Spleen (tissue), 11 donors: ENCODE measurements around the gene TSPAN10. TPM values are rescaled to one million over a fixed set of nuclear protein-coding genes. Genes with fewer than 3 reads are reported as not detected.

Experiments used
- DNase-seq: peaks from one replicate; pipeline ENCODE4 v3.0.0-alpha.2; 2020
- H3K27ac ChIP-seq, 8 donors: fragments of 200-600 bp; sonication (generic) in 7 of 8; 1 replicate in 4 of 8; 2 replicates in 4 of 8; pipeline versions ENCODE4 v1.5.0 to v1.8.0; 2016 to 2021; ENCODE audit warnings: inconsistent platforms in 4 of 8, mild to moderate bottlenecking in 4 of 8, moderate library complexity in 1 of 8
- H3K27me3 ChIP-seq, 7 donors: fragments of 200-600 bp; sonication (generic) in 6 of 7; replicated peaks in 1 of 7; 1 replicate in 4 of 7; 2 replicates in 3 of 7; pipeline versions ENCODE4 v1.5.0 to v1.8.0; 2016 to 2021; ENCODE audit warnings: inconsistent platforms in 3 of 7, mild to moderate bottlenecking in 1 of 7
- H3K36me3 ChIP-seq, 6 donors: fragments of 200-600 bp; sonication (generic) in 5 of 6; 1 replicate in 4 of 6; 2 replicates in 2 of 6; pipeline versions ENCODE4 v1.5.0 to v1.8.0; 2016 to 2021; ENCODE audit warnings: inconsistent platforms in 2 of 6
- H3K4me1 ChIP-seq, 6 donors: fragments of 200-600 bp; sonication (generic) in 5 of 6; 1 replicate in 3 of 6; 2 replicates in 3 of 6; pipeline versions ENCODE4 v1.5.0 to v1.8.0; 2016 to 2021; ENCODE audit warnings: inconsistent platforms in 3 of 6
- H3K4me3 ChIP-seq, 8 donors: fragments of 200-600 bp; sonication (generic) in 7 of 8; 1 replicate in 4 of 8; 2 replicates in 4 of 8; pipeline versions ENCODE4 v1.5.0 to v1.8.0; 2016 to 2021; ENCODE audit warnings: inconsistent platforms in 4 of 8, mild to moderate bottlenecking in 4 of 8, moderate library complexity in 2 of 8
- H3K9me3 ChIP-seq, 8 donors: fragments of 200-600 bp; sonication (generic) in 7 of 8; 1 replicate in 4 of 8; 2 replicates in 4 of 8; pipeline versions ENCODE4 v1.5.0 to v1.8.0; 2016 to 2021; ENCODE audit warnings: inconsistent platforms in 4 of 8
- POLR2A ChIP-seq, 3 donors: fragments of 450-650 bp; IDR thresholded peaks; one replicate each; pipeline ENCODE4 v1.5.1; 2017; ENCODE audit warnings: antibody characterized with exemption in 3 of 3, mild to moderate bottlenecking in 1 of 3
- POLR2AphosphoS5 ChIP-seq, 3 donors: sonication (generic); formaldehyde crosslinking; IDR thresholded peaks; one replicate each; pipeline ENCODE4 v1.5.1; 2017; ENCODE audit warnings: antibody characterized with exemption in 3 of 3
- WGBS, 5 donors: extraction: QIAGEN DNeasy Blood & Tissue Kit in 3 of 5; methylation state at CpG; one replicate each; pipeline versions ENCODE4 v1.1.5 to v1.1.7; 2013 to 2018; 5-methylcytosine and 5-hydroxymethylcytosine counted together
- intact Hi-C: fragments of 100-400 bp; cut with DNase I; formaldehyde crosslinking; loops from one replicate; pipeline ENCODE4 v1.15.0; 2023; ENCODE audit warnings: low total_unique reads
- polyA plus RNA-seq, 3 donors: library from polyadenylated mRNA; stranded (reverse); fragments of 200-250 nt; gene quantifications; one replicate each; pipeline ENCODE4 v1.2.1, GENCODE V29; 2013
- total RNA-seq, 7 donors: library from RNA; depleted of rRNA in 3 of 7; stranded (reverse); fragments of >200 nt in 3 of 7; fragmentation: NEBNext Ultra II Directional in 4 of 7; extraction: Animal tissue kit (Norgen Biotek cat#: 25700) in 4 of 7; gene quantifications; one replicate each; pipeline versions ENCODE4 v1.1.0 to v1.2.1, GENCODE V29; 2016 to 2021
- TF ChIP-seq, protein P1 (sequence below), 11 experiments: fragments of 200-600 bp in 7 of 11; fragments of 450-650 bp in 4 of 11; sonication (generic) in 4 of 11; IDR thresholded peaks in 8 of 11; conservative IDR thresholded peaks in 3 of 11; 1 replicate in 7 of 11; 2 replicates in 4 of 11; pipeline versions ENCODE4 v1.4.0 to v1.8.0; 2016 to 2021; ENCODE audit warnings: antibody characterized with exemption in 11 of 11, inconsistent platforms in 4 of 11, mild to moderate bottlenecking in 1 of 11
- donor health status: healthy with polysubstance abuse.
- donor health status: DM: no; HTN: no; CAD: no; lungs with moderate emphysema.
- donor health status: DM: no; HTN: no; CAD: no.
- donor health status: Bipolar disorder and iron deficiency.
- donor health status: healthy.
- donor health status: DM: no; HTN: no; CAD: no.
- donor health status: DM: yes; HTN: yes; CAD: no.

TSPAN10 gene
- total and polyA plus RNA-seq, 10 donors: 0.37 to 3.0 (median 1.1) TPM; not detected in 2

DNA sequence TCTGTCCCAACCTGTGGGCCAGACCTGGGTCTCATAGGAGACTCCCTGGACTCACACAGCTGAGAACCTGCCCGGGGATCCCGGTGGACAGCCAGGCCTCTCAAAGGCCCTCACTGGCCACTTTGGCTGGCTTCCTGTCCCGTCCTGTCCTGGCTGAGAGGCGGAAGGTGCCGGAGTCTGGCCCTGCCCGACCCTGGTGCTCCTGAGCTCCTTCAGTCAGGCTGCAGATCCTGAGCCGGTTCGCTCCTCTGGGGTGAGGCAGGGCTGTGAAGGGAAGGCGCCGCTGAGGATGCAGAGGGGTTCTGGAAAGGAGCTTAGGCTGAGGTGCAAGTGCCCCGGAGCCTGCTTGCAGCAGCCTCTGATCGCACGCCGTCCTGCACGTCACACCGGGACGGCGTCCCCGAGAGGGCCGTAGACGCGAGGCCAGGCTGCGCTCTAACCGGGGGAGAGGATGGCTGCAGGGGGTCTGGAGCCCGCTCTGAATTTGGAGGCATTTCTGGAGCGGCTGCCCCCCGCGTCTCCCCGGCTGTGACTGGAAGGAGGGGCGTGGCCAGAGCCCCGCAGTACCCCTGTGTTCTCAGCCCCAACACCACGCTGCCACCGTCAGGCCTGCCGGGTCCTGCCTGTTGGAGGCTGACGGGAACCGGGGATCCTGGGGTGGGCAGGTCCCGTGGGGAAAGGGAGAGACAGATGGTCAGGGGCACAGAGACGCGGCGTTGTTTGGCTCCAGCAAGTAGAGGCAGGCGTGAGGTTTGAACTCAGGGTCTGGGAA lies 51.0 kb downstream of the TSPAN10 start:
- Histone ChIP-seq H3K27ac (no peak overlapping the region), H3K27me3 (no peaks in the 10 kb centered on the region), H3K4me1 (peaks cover 11 to 42% (median 26%) of the 10 kb centered on the region in 6 donors), H3K4me3 (no peak overlapping the region), H3K36me3 (peaks cover 0 to 81% (median 73%) of the 10 kb centered on the region in 6 donors), H3K9me3 (no peaks in the 10 kb centered on the region)
- TF ChIP-seq POLR2A (IDR thresholded peaks at IDR 0.05) (no peak), POLR2AphosphoS5 (IDR thresholded peaks at IDR 0.05) (peak in 1 of 3 donors; percentile 33)
- TF ChIP-seq, protein P1, sequence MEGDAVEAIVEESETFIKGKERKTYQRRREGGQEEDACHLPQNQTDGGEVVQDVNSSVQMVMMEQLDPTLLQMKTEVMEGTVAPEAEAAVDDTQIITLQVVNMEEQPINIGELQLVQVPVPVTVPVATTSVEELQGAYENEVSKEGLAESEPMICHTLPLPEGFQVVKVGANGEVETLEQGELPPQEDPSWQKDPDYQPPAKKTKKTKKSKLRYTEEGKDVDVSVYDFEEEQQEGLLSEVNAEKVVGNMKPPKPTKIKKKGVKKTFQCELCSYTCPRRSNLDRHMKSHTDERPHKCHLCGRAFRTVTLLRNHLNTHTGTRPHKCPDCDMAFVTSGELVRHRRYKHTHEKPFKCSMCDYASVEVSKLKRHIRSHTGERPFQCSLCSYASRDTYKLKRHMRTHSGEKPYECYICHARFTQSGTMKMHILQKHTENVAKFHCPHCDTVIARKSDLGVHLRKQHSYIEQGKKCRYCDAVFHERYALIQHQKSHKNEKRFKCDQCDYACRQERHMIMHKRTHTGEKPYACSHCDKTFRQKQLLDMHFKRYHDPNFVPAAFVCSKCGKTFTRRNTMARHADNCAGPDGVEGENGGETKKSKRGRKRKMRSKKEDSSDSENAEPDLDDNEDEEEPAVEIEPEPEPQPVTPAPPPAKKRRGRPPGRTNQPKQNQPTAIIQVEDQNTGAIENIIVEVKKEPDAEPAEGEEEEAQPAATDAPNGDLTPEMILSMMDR (IDR thresholded peaks at IDR 0.05 in 8 of 11, conservative IDR thresholded peaks at IDR 0.05 in 3 of 11): no peak
- no peak for DNase-seq
- WGBS, 5 donors: 94 to 97% (median 95%) methylated on average over 31 to 41 of the region's 41 CpGs
- intact Hi-C loops: no loop called here

DNA sequence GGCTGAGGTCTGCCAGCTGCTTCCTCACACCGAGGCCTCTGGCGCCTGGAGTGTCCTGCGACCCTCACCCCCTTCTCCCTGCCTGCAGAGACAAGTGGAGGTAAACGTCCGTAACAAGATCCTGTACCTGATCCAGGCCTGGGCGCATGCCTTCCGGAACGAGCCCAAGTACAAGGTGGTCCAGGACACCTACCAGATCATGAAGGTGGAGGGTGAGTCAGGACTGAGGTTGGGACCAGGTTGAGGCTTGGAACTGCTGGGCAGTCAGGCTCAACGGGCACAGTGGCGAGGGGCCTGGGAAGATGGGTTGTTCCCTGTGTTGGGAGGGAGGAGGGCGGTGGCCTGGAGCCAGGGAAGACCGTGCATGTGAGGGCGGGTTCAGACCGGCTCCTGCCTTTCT lies 51.6 kb downstream of the TSPAN10 start:
- intact Hi-C loops: no loop called here
- H3K27me3 ChIP-seq: no peaks in the 10 kb centered on the region
- no peak for DNase-seq
- H3K9me3 ChIP-seq: no peaks in the 10 kb centered on the region
- TF ChIP-seq POLR2AphosphoS5 (IDR thresholded peaks at IDR 0.05) (peak in 1 of 3 donors; percentile 19), POLR2A (IDR thresholded peaks at IDR 0.05) (no peak)
- TF ChIP-seq, protein P1 (IDR thresholded peaks at IDR 0.05 in 8 of 11, conservative IDR thresholded peaks at IDR 0.05 in 3 of 11): no peak
- WGBS, 5 donors: 90 to 93% (median 91%) methylated on average over 6 to 14 of the region's 14 CpGs
- H3K4me1 ChIP-seq: peaks cover 11 to 38% (median 24%) of the 10 kb centered on the region in 6 donors
- H3K4me3 ChIP-seq: no peak overlapping the region
- H3K36me3 ChIP-seq: peaks cover 0 to 88% (median 79%) of the 10 kb centered on the region in 6 donors
- H3K27ac ChIP-seq: no peak overlapping the region

DNA sequence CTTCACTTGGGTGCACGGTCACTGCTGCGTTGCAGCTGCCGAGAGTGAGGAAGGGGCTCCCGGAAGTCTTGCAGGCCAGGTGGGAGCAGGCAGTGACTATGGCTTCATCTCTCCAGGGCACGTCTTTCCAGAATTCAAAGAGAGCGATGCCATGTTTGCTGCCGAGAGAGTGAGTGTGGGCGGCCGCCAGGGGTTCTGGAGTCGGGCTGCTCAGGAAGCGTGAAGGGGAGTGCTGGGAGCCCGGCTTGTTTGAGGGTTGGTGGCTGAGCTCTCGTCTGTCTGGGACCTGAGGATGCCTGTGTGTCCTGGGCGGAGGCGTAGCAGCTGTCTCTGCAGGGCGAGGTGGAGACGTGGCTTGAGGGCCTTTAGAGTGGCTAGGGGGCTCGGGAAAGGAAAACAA lies 53.1 kb downstream of the TSPAN10 start:
- no peak overlapping the region for H3K4me3 ChIP-seq
- intact Hi-C loops: no loop called here

DNA sequence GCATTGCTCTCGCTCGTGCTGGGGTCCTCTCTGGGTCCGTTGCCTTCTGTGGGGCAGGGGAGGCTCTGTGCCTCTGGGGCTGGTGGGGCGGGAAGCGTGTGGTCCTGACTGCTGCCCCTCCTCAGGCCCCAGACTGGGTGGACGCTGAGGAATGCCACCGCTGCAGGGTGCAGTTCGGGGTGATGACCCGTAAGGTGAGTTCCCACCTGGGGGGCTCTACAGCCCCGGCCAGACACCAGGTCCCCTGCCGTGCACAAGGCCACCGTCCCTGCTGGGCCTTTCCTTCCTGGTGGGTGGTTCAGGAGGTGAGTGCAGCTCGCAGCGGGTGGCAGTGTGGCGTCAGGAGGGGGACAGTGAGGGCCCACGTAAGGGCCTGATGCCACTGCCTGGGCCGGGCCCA lies 53.6 kb downstream of the TSPAN10 start:
- no peaks in the 10 kb centered on the region for H3K9me3 ChIP-seq
- no peak for DNase-seq
- H3K4me1 ChIP-seq: peaks cover 1 to 23% (median 12%) of the 10 kb centered on the region in 6 donors
- H3K27ac ChIP-seq: no peak overlapping the region
- no peak overlapping the region for H3K4me3 ChIP-seq
- 83 to 100% (median 88%) methylated on average over 2 to 17 of the region's 17 CpGs for WGBS, 5 donors
- intact Hi-C loops: no loop called here
- peaks cover under 1 to 100% (median 98%) of the 10 kb centered on the region in 6 donors for H3K36me3 ChIP-seq
- TF ChIP-seq POLR2AphosphoS5 (IDR thresholded peaks at IDR 0.05): peak in 1 of 3 donors; percentile 13
- no peak for TF ChIP-seq POLR2A (IDR thresholded peaks at IDR 0.05)
- TF ChIP-seq, protein P1 (IDR thresholded peaks at IDR 0.05 in 8 of 11, conservative IDR thresholded peaks at IDR 0.05 in 3 of 11): no peak
- no peaks in the 10 kb centered on the region for H3K27me3 ChIP-seq

More for the DNA sequence above, 53.1 kb downstream of the TSPAN10 start:
- WGBS, 5 donors: 88 to 93% (median 93%) methylated on average over 17 to 18 of the region's 18 CpGs
- TF ChIP-seq, protein P1 (IDR thresholded peaks at IDR 0.05 in 8 of 11, conservative IDR thresholded peaks at IDR 0.05 in 3 of 11): no peak
- TF ChIP-seq POLR2A (IDR thresholded peaks at IDR 0.05) (no peak), POLR2AphosphoS5 (IDR thresholded peaks at IDR 0.05) (no peak)
- H3K4me1 ChIP-seq: peaks cover 6 to 28% (median 17%) of the 10 kb centered on the region in 6 donors
- H3K36me3 ChIP-seq: peaks cover 0 to 100% (median 94%) of the 10 kb centered on the region in 6 donors
- H3K9me3 ChIP-seq: no peaks in the 10 kb centered on the region
- H3K27me3 ChIP-seq: no peaks in the 10 kb centered on the region
- no peak for DNase-seq
- H3K27ac ChIP-seq: no peak overlapping the region
